SH-SY5Y (cell line): ENCODE results near the gene SLC12A7.

ENCODE experiments used
- GATA2 ChIP-seq: IDR thresholded peaks from 2 replicates; pipeline ENCODE4 v1.6.1; 2011; ENCODE audit warnings: mild to moderate bottlenecking, low read depth, low read length
- GATA3 ChIP-seq: IDR thresholded peaks from 2 replicates; pipeline ENCODE4 v1.6.1; 2011; ENCODE audit warnings: low read depth, mild to moderate bottlenecking, low read length, moderate library complexity

The SLC12A7 gene

GRCh38 chr5:1112596-1113331 is 901 bp upstream of the SLC12A7 start:
- TF ChIP-seq GATA2 (no peak), GATA3 (no peak)

- no peak for TF ChIP-seq GATA2
- TF ChIP-seq GATA3 = no peak
Measured at GRCh38 chr5:1111241-1111726, 579 bp downstream of the SLC12A7 start.

GRCh38 chr5:1110307-1111240 is 1.3 kb downstream of the SLC12A7 start:
- TF ChIP-seq GATA3 (no peak), GATA2 (no peak)

- no peak for TF ChIP-seq GATA2
- no peak for TF ChIP-seq GATA3
Measured at GRCh38 chr5:1109542-1110306, 2.1 kb downstream of the SLC12A7 start.

- no peak for TF ChIP-seq GATA2
- no peak for TF ChIP-seq GATA3
Measured at GRCh38 chr5:1108865-1109174, 3.0 kb downstream of the SLC12A7 start.

GRCh38 chr5:1108023-1108864 is 3.6 kb downstream of the SLC12A7 start:
- TF ChIP-seq GATA2 = no peak
- TF ChIP-seq GATA3 = no peak

GRCh38 chr5:1107167-1108022 is 4.5 kb downstream of the SLC12A7 start:
- no peak for TF ChIP-seq GATA2
- no peak for TF ChIP-seq GATA3

- no peak for TF ChIP-seq GATA3
- no peak for TF ChIP-seq GATA2
Measured at GRCh38 chr5:1106385-1107166, 5.3 kb downstream of the SLC12A7 start.

- TF ChIP-seq GATA3 = no peak
- no peak for TF ChIP-seq GATA2
Measured at GRCh38 chr5:1105350-1106265, 6.3 kb downstream of the SLC12A7 start.

- no peak for TF ChIP-seq GATA2
- no peak for TF ChIP-seq GATA3
Measured at GRCh38 chr5:1104327-1105006, 7.4 kb downstream of the SLC12A7 start.
